ENCODE measurements around the gene ORMDL3.

Gene ORMDL3

DNA sequence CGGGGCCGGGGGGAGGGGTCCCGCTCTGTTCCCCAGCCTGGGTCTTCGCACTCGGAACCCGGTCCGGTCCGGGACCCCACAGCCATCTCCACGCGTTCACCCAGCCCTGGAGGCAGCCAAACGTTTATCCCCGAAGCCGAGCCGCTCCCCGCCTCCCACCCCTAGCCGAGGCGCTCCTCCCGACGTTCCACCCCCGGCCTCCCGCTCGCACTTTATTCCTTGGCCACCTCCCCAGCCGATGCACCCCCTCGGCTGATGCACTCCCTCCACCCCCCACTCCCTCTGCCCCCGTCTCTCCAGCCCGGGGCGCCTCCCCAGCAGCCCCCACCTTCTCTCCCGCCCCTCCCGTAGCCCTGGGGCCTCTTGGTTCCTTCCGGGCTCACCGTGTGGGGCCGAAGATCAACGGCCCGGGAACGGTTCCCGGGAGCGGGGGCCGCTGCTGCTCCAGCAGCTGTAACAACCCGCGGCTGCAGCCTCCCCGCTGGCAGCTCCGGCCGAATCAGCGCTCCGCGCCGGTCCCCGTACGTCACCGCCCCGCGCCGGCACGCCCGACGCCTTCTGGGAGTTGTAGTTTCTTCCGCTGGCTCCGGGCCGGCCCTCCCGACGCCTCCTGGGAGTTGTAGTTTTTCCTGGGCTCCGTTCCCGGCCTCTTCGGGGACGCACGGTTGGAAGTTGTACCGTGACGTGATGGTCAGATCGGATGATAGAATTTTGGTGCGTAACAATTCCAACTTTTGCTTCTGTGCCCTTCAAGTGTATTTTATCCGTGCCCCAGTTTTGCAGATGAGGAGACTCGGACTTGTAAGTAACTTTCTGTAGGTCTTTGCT is at the start of gene ORMDL3, which contains the start of gene LRRC3C (continued):
- TF ChIP-seq, protein P1, sequence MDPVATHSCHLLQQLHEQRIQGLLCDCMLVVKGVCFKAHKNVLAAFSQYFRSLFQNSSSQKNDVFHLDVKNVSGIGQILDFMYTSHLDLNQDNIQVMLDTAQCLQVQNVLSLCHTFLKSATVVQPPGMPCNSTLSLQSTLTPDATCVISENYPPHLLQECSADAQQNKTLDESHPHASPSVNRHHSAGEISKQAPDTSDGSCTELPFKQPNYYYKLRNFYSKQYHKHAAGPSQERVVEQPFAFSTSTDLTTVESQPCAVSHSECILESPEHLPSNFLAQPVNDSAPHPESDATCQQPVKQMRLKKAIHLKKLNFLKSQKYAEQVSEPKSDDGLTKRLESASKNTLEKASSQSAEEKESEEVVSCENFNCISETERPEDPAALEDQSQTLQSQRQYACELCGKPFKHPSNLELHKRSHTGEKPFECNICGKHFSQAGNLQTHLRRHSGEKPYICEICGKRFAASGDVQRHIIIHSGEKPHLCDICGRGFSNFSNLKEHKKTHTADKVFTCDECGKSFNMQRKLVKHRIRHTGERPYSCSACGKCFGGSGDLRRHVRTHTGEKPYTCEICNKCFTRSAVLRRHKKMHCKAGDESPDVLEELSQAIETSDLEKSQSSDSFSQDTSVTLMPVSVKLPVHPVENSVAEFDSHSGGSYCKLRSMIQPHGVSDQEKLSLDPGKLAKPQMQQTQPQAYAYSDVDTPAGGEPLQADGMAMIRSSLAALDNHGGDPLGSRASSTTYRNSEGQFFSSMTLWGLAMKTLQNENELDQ (tag by site-specific recombination; IDR thresholded peaks at IDR 0.05; ENCODE audit: low read depth): no peak
- TF ChIP-seq ZNF324 (tag by site-specific recombination; IDR thresholded peaks at IDR 0.05) (no peak; the same call in 1 of the 2 replicates), ZNF837 (tag by site-specific recombination; IDR thresholded peaks at IDR 0.05) (0 out of 2 replicates have a peak, but pooled peaks have one; percentile 39), SP3 (tag by site-specific recombination; IDR thresholded peaks at IDR 0.05) (peak; percentile 91), ZNF701 (tag by site-specific recombination; IDR thresholded peaks at IDR 0.05) (no peak), GLIS1 (tag by site-specific recombination; IDR thresholded peaks at IDR 0.05) (peak; percentile 98), ZNF670 (tag by site-specific recombination; IDR thresholded peaks at IDR 0.05; ENCODE audit: low read depth) (no peak), ZNF23 (tag by site-specific recombination; IDR thresholded peaks at IDR 0.05; ENCODE audit: borderline replicate concordance) (no peak), ZNF202 (tag by site-specific recombination; IDR thresholded peaks at IDR 0.05; ENCODE audit: borderline replicate concordance) (no peak), ZNF138 (tag by site-specific recombination; IDR thresholded peaks at IDR 0.05; ENCODE audit: borderline replicate concordance) (no peak), ZNF114 (tag by site-specific recombination; IDR thresholded peaks at IDR 0.05) (no peak), ZNF214 (tag by site-specific recombination; IDR thresholded peaks at IDR 0.05; ENCODE audit: borderline replicate concordance) (no peak), ZNF341 (tag by site-specific recombination; IDR thresholded peaks at IDR 0.05; ENCODE audit: low read depth) (peak; percentile 99), ZNF174 (tag by site-specific recombination; IDR thresholded peaks at IDR 0.05) (no peak), ZNF223 (tag by site-specific recombination; IDR thresholded peaks at IDR 0.05) (0 out of 2 replicates have a peak, but pooled peaks have one; percentile 18), ZNF791 (tag by site-specific recombination; IDR thresholded peaks at IDR 0.05) (no peak), ZNF585B (tag by site-specific recombination; IDR thresholded peaks at IDR 0.05) (no peak), KLF8 (tag by site-specific recombination; IDR thresholded peaks at IDR 0.05) (peak; percentile 73), KLF16 (tag by site-specific recombination; IDR thresholded peaks at IDR 0.05) (peak; percentile 43), SP2 (tag by site-specific recombination; IDR thresholded peaks at IDR 0.05) (peak; percentile 54), ZNF785 (tag by site-specific recombination; IDR thresholded peaks at IDR 0.05) (0 out of 2 replicates have a peak, but pooled peaks have one; percentile 10), OVOL3 (tag by site-specific recombination; IDR thresholded peaks at IDR 0.05) (no peak), EGR2 (tag by site-specific recombination; IDR thresholded peaks at IDR 0.05; ENCODE audit: low read depth) (peak; percentile 89), ZNF433 (tag by site-specific recombination; IDR thresholded peaks at IDR 0.05; ENCODE audit: low read depth) (no peak), HOXA7 (CRISPR knock-in tag; IDR thresholded peaks at IDR 0.05; ENCODE audit: borderline replicate concordance) (no peak), ZNF24 (tag by site-specific recombination; IDR thresholded peaks at IDR 0.05) (no peak), ZNF155 (tag by site-specific recombination; IDR thresholded peaks at IDR 0.05) (no peak)
- TF ChIP-seq, protein P2, sequence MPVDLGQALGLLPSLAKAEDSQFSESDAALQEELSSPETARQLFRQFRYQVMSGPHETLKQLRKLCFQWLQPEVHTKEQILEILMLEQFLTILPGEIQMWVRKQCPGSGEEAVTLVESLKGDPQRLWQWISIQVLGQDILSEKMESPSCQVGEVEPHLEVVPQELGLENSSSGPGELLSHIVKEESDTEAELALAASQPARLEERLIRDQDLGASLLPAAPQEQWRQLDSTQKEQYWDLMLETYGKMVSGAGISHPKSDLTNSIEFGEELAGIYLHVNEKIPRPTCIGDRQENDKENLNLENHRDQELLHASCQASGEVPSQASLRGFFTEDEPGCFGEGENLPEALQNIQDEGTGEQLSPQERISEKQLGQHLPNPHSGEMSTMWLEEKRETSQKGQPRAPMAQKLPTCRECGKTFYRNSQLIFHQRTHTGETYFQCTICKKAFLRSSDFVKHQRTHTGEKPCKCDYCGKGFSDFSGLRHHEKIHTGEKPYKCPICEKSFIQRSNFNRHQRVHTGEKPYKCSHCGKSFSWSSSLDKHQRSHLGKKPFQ (tag by site-specific recombination; IDR thresholded peaks at IDR 0.05): no peak
- TF ChIP-seq, protein P3, sequence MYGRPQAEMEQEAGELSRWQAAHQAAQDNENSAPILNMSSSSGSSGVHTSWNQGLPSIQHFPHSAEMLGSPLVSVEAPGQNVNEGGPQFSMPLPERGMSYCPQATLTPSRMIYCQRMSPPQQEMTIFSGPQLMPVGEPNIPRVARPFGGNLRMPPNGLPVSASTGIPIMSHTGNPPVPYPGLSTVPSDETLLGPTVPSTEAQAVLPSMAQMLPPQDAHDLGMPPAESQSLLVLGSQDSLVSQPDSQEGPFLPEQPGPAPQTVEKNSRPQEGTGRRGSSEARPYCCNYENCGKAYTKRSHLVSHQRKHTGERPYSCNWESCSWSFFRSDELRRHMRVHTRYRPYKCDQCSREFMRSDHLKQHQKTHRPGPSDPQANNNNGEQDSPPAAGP (tag by site-specific recombination; IDR thresholded peaks at IDR 0.05): peak; percentile 44; the same call in 1 of the 2 replicates
- TF ChIP-seq, protein P4, sequence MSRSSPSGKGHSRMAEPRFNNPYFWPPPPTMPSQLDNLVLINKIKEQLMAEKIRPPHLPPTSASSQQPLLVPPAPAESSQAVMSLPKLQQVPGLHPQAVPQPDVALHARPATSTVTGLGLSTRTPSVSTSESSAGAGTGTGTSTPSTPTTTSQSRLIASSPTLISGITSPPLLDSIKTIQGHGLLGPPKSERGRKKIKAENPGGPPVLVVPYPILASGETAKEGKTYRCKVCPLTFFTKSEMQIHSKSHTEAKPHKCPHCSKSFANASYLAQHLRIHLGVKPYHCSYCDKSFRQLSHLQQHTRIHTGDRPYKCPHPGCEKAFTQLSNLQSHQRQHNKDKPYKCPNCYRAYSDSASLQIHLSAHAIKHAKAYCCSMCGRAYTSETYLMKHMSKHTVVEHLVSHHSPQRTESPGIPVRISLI (tag by site-specific recombination; IDR thresholded peaks at IDR 0.05): no peak
